Measurements from ENCODE around the gene ZNF747.

- TF ChIP-seq CTCF (IDR thresholded peaks at IDR 0.05) (no peak), POLR2AphosphoS5 (IDR thresholded peaks at IDR 0.05) (no peak), EP300 (IDR thresholded peaks at IDR 0.05; ENCODE audit: low read depth) (no peak), POLR2A (IDR thresholded peaks at IDR 0.05) (no peak)
Observed at GRCh38 chr16:30582611-30583340, 48.1 kb upstream of the ZNF747 start.

All from transverse colon (tissue), 4 donors.